GM19455 (cell line): ENCODE data around the gene ATAD3A.
"Not testable (repeated sequence)": the region's sequence is repeated elsewhere in the genome, so short reads cannot be mapped to it uniquely, and the experiment has no call there.

Experiments
- ATAC-seq: cut with Tn5 transposase; IDR thresholded peaks from one replicate; pipeline ENCODE4 v1.9.1; 2021; ENCODE audit not compliant: unreplicated experiment

ATAD3A gene

GRCh38 chr1:1522536-1522935 is 10.6 kb downstream of the ATAD3A start:
- not testable (repeated sequence) for ATAC-seq

- not testable (repeated sequence) for ATAC-seq
These were observed 11.3 kb downstream of the ATAD3A start for GRCh38 chr1:1523226-1523625.

GRCh38 chr1:1523651-1524050 is 11.7 kb downstream of the ATAD3A start:
- not testable (repeated sequence) for ATAC-seq

- not testable (repeated sequence) for ATAC-seq
These were observed 12.9 kb downstream of the ATAD3A start for GRCh38 chr1:1524750-1525383.

- not testable (repeated sequence) for ATAC-seq
These were observed 14.5 kb downstream of the ATAD3A start for GRCh38 chr1:1526476-1526875.

- no peak for ATAC-seq
These were observed 15.3 kb downstream of the ATAD3A start for GRCh38 chr1:1527092-1527816.

- no peak for ATAC-seq
These were observed 16.6 kb downstream of the ATAD3A start for GRCh38 chr1:1528301-1529267.

GRCh38 chr1:1529321-1529720 is 17.4 kb downstream of the ATAD3A start:
- no peak for ATAC-seq

- ATAC-seq = no peak
These were observed 18.0 kb downstream of the ATAD3A start for GRCh38 chr1:1529936-1530335.

GRCh38 chr1:1531947-1532346 is 20.0 kb downstream of the ATAD3A start:
- no peak for ATAC-seq

- not testable (repeated sequence) for ATAC-seq
These were observed 21.4 kb downstream of the ATAD3A start for GRCh38 chr1:1533176-1533893.

- not testable (repeated sequence) for ATAC-seq
These were observed 21.9 kb downstream of the ATAD3A start for GRCh38 chr1:1533894-1534291.

GRCh38 chr1:1534401-1535154 is 22.6 kb downstream of the ATAD3A start:
- ATAC-seq = no peak

- ATAC-seq = no peak
These were observed 23.4 kb downstream of the ATAD3A start for GRCh38 chr1:1535201-1536018.

- no peak for ATAC-seq
These were observed 24.3 kb downstream of the ATAD3A start for GRCh38 chr1:1536019-1536937.

GRCh38 chr1:1536938-1537546 is 25.1 kb downstream of the ATAD3A start:
- ATAC-seq = no peak

GRCh38 chr1:1537626-1538250 is 25.8 kb downstream of the ATAD3A start:
- no peak for ATAC-seq
